ENCODE data around the gene PROZ. TPM values are rescaled to one million over a fixed set of nuclear protein-coding genes. Genes with fewer than 3 reads are reported as not detected.

Gene PROZ
- total RNA-seq, 2 experiments from 2014 or later, result not detected

DNA sequence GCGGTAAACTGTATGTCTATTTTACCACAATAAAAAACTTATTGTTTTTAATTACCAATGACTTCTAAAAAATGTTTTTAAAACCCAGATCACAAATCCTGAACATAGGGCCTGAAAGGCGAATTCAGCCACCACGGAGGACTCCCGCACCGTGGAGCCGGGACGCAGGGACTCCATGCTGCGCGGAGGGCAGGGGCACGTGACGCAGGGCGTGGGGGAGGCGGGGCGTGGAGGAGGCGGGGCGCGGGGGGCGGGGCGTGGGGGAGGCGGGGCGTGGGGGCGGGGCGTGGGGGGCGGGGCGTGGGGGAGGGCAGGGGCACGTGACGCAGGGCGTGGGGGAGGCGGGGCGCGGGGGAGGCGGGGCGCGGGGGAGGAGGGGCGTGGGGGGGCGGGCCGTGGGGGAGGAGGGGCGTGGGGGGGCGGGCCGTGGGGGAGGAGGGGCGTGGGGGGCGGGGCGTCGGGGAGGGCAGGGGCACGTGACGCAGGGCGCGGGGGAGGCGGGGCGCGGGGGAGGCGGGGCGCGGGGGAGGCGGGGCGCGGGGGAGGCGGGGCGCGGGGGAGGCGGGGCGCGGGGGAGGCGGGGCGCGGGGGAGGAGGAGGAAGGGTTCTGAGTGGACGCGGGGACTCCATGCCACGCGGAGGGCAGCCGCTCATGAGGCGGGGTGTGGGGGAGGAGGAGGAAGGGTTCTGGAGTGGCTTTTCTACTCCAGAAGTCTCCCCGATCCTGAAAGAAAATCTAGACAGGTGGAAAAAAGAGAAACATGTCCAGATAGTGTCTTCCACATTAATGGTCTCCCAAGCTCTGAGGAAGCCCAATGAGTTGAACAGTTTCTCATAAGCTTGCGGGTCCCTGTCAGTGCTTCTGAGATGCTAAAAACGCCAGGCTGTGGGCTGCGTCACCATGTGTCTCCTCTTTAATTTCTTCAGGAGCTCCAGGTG is 4.4 kb upstream of the PROZ start:
- CTCF ChIA-PET, result no interaction called here
- peaks cover 21% of the 10 kb centered on the region for H3K4me1 Mint-ChIP-seq (ENCODE audit: low read depth)

DNA sequence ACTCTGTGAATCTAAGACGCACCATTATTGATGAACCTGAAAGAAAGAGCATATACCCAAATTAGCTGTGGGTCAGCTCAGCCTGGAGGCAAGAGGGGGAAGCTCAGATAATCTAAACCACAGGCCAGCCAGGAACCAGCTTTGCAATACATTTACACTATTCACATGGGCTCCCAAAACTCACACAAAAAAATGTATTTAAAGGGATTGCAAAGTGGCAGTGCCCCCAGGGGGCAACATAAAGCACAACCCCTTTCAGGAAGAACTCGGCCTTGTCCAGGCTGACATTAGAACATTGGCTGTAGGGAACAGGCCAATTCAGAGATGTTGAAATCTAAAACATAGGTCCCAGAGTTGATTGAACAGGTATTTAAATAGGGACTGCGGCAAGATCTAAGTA is 3.2 kb upstream of the PROZ start:
- TF ChIP-seq, protein P1, sequence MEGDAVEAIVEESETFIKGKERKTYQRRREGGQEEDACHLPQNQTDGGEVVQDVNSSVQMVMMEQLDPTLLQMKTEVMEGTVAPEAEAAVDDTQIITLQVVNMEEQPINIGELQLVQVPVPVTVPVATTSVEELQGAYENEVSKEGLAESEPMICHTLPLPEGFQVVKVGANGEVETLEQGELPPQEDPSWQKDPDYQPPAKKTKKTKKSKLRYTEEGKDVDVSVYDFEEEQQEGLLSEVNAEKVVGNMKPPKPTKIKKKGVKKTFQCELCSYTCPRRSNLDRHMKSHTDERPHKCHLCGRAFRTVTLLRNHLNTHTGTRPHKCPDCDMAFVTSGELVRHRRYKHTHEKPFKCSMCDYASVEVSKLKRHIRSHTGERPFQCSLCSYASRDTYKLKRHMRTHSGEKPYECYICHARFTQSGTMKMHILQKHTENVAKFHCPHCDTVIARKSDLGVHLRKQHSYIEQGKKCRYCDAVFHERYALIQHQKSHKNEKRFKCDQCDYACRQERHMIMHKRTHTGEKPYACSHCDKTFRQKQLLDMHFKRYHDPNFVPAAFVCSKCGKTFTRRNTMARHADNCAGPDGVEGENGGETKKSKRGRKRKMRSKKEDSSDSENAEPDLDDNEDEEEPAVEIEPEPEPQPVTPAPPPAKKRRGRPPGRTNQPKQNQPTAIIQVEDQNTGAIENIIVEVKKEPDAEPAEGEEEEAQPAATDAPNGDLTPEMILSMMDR (IDR thresholded peaks at IDR 0.05), result no peak
- Histone ChIP-seq H3K4me3 (ENCODE audit: low read length) (no peak overlapping the region), H3K9me3 (ENCODE audit: control insufficient read depth in 1 of 2, insufficient read depth in 1 of 2, low read length in 2 of 2) (no peaks in the 10 kb centered on the region), H3K27ac (ENCODE audit: low read depth in 1 of 2, low read length in 2 of 2) (no peak overlapping the region), H3K36me3 (ENCODE audit: insufficient read depth, low read length) (no peaks in the 10 kb centered on the region), H3K4me1 (ENCODE audit: insufficient read depth, low read length) (peaks cover 33% of the 10 kb centered on the region), H3K27me3 (ENCODE audit: control insufficient read depth in 1 of 2, insufficient read depth in 2 of 2, low read length in 2 of 2) (no peaks in the 10 kb centered on the region)
- Mint-ChIP-seq H3K9me3 (peaks cover 2% of the 10 kb centered on the region), H3K4me1 (ENCODE audit: low read depth) (peaks cover 24% of the 10 kb centered on the region), H3K36me3 (ENCODE audit: low read depth) (peaks cover 5% of the 10 kb centered on the region), H3K4me3 (peak overlapping the region; percentile 72), H3K27me3 (no peaks in the 10 kb centered on the region), H3K27ac (peak overlapping the region; percentile 72)
- ATAC-seq (ENCODE audit: poor library complexity) (no peak), DNase-seq (peak in 1 of 14 experiments; percentile 15)
- ChIA-PET CTCF (no interaction called here), POLR2A (interaction anchor here (1.3 to 2.9 kb wide), 2 partner anchors 9 to 54 kb away, joined by 5 to 31 read pairs; partner anchors contain the start of genes CUL4A and PCID2)
- intact Hi-C loops (cut with DNase I, micrococcal nuclease), result loop anchor here in 1 of 2 experiments (2.0 to 5.0 kb wide), 2 partner anchors 142 to 336 kb away; partner anchors contain the start of genes DCUN1D2 and LAMP1

More for the DNA sequence above, 4.4 kb upstream of the PROZ start:
- H3K27me3 Mint-ChIP-seq, result no peaks in the 10 kb centered on the region
- DNase-seq (peak; percentile 59 to 88 (median 72)), ATAC-seq (ENCODE audit: poor library complexity) (peak; percentile 83)
- Histone ChIP-seq H3K4me3 (ENCODE audit: low read length) (peak overlapping the region; percentile 74), H3K9me3 (ENCODE audit: control insufficient read depth in 1 of 2, insufficient read depth in 1 of 2, low read length in 2 of 2) (no peaks in the 10 kb centered on the region), H3K27me3 (ENCODE audit: control insufficient read depth in 1 of 2, insufficient read depth in 2 of 2, low read length in 2 of 2) (no peaks in the 10 kb centered on the region), H3K4me1 (ENCODE audit: insufficient read depth, low read length) (peaks cover 33% of the 10 kb centered on the region), H3K36me3 (ENCODE audit: insufficient read depth, low read length) (no peaks in the 10 kb centered on the region), H3K27ac (ENCODE audit: low read depth in 1 of 2, low read length in 2 of 2) (peak overlapping the region in 1 of 2 donors; percentile 73)
- POLR2A ChIA-PET, result interaction anchor here (0.9 to 2.9 kb wide), 6 partner anchors 10 to 55 kb away, joined by 3 to 31 read pairs (median 3); partner anchors contain the start of genes CUL4A and PCID2
- intact Hi-C loops (cut with DNase I, micrococcal nuclease), result loop anchor here (1.0 to 5.0 kb wide), 5 partner anchors 53 to 337 kb away; partner anchors contain the start of genes PCID2 (in 2 of the 2), CUL4A (in 1 of the 2), DCUN1D2 (in 1 of the 2) and GRTP1 (in 1 of the 2)
- TF ChIP-seq, protein P1 (IDR thresholded peaks at IDR 0.05), result no peak
- H3K36me3 Mint-ChIP-seq (ENCODE audit: low read depth), result peaks cover 5% of the 10 kb centered on the region
- peak overlapping the region; percentile 90 for H3K4me3 Mint-ChIP-seq
- peak overlapping the region; percentile 84 for H3K27ac Mint-ChIP-seq
- peaks cover 2% of the 10 kb centered on the region for H3K9me3 Mint-ChIP-seq

DNA sequence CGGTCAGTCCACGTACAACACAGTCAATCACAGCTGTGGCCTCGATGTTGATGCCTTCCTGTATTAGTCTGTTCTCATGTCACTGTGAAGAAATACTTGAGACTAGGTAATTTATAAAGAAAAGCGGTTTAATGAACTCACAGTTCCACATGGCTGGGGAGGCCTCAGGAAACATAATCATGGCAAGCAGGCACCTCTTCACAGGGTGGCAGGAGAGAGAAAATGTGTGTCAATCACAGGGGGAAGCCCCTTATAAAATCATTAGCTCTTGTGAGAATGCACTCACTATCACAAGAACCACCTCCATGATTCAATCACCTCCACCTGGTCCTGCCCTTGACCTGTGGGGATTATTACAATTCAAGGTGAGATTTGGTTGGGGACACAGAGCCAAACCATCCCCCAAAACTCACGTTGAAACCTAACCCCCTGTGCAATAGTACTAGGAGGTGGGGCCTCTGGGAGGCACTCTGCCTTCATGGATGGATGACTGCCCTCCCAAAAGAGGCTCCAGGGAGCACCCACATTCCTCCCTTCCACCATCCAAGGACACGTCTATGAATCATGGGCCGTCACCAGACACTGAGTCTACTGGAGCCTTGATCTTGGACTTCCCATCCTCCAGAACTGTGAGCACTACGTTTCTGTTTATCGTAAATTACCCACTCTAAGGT is 2.3 kb upstream of the PROZ start:
- TF ChIP-seq, protein P1 (IDR thresholded peaks at IDR 0.05), result no peak
- DNase-seq (no peak), ATAC-seq (ENCODE audit: poor library complexity) (no peak)
- Histone ChIP-seq H3K4me1 (ENCODE audit: insufficient read depth, low read length) (peaks cover 40% of the 10 kb centered on the region), H3K36me3 (ENCODE audit: insufficient read depth, low read length) (no peaks in the 10 kb centered on the region), H3K27ac (ENCODE audit: low read depth in 1 of 2, low read length in 2 of 2) (no peak overlapping the region), H3K27me3 (ENCODE audit: control insufficient read depth in 1 of 2, insufficient read depth in 2 of 2, low read length in 2 of 2) (no peaks in the 10 kb centered on the region), H3K9me3 (ENCODE audit: control insufficient read depth in 1 of 2, insufficient read depth in 1 of 2, low read length in 2 of 2) (no peaks in the 10 kb centered on the region), H3K4me3 (ENCODE audit: low read length) (no peak overlapping the region)
- Mint-ChIP-seq H3K27ac (no peak overlapping the region), H3K4me3 (no peak overlapping the region), H3K4me1 (ENCODE audit: low read depth) (peaks cover 32% of the 10 kb centered on the region), H3K36me3 (ENCODE audit: low read depth) (peaks cover 5% of the 10 kb centered on the region), H3K9me3 (peaks cover 2% of the 10 kb centered on the region), H3K27me3 (no peaks in the 10 kb centered on the region)
- CTCF ChIA-PET, result no interaction called here
- intact Hi-C loops (cut with DNase I, micrococcal nuclease), result loop anchor here in 1 of 2 experiments (2.0 to 5.0 kb wide), 2 partner anchors 141 to 335 kb away; partner anchors contain the start of genes DCUN1D2 and LAMP1
- POLR2A ChIA-PET, result interaction anchor here (1.3 kb wide), 1 partner anchor 54 kb away, joined by 3 read pairs; no protein-coding TSS in a partner anchor
